HCT116 (cell line): ENCODE results near the gene SOD3. TPM values are rescaled to one million over a fixed set of nuclear protein-coding genes. Genes with fewer than 3 reads are reported as not detected.

ENCODE experiments used
- ATAC-seq: fragments of 200-7000 bp; cut with Tn5 transposase; 2 replicates; pipeline ENCODE4 v1.9.1; 2020; ENCODE audit warnings: mild to moderate bottlenecking, moderate library complexity
- BruUV-seq: library from RNA; stranded (reverse); fragments of 400-500 nt; replicated peaks from 2 replicates; lab custom pipeline; 2021; lab: Mats Ljungman, UMichigan
- CTCF ChIA-PET: fragments of 300-600 bp; sonication (Branson Sonifier 250); formaldehyde crosslinking; loops from one replicate; lab custom pipeline; 2021; ENCODE audit warnings: antibody characterized with exemption; lab: Charles Lee
- POLR2A ChIA-PET: fragments of 300-600, 350-600 bp; sonication (Branson Sonifier 250); formaldehyde crosslinking; loops from one replicate; lab custom pipeline; 2021; ENCODE audit warnings: antibody characterized with exemption; lab: Charles Lee
- RAD21 ChIA-PET, 2 experiments: fragments of 300-600 bp; sonication (Branson Sonifier 250); formaldehyde crosslinking; loops; one replicate each; lab custom pipeline; 2023; ENCODE audit warnings: low total read pairs in 2 of 2; ENCODE audit not compliant: uncharacterized antibody in 2 of 2, unreplicated experiment in 2 of 2, low non-redundant PET in 1 of 2; lab: Charles Lee
- DNase-seq: peaks from one replicate; pipeline ENCODE4 v3.0.0-alpha.2; 2010; ENCODE audit warnings: low read depth, low spot score
- H2AFZ ChIP-seq: fragments of 200-600 bp; shearing (Covaris generic), sonication (generic); 2 replicates; pipeline ENCODE4 v1.6.1; 2017; ENCODE audit warnings: low read depth, mixed run types, mixed read lengths, antibody characterized with exemption, low read length; ENCODE audit not compliant: poor library complexity, severe bottlenecking
- H3K27ac ChIP-seq: 2 replicates; pipeline ENCODE4 v1.5.1; 2012; ENCODE audit warnings: low read depth, low read length
- H3K27me3 ChIP-seq: fragments of 200-600 bp; sonication (generic); 2 replicates; pipeline ENCODE4 v1.6.1; 2016; ENCODE audit warnings: mixed run types, low read length, mixed read lengths; ENCODE audit not compliant: insufficient read depth
- H3K36me3 ChIP-seq, 2 experiments: fragments of 200-500 bp in 1 of 2; fragments of 200-600 bp in 1 of 2; sonication (Bioruptor generic) in 1 of 2; sonication (generic) in 1 of 2; 2 replicates each; pipeline versions ENCODE4 v1.5.1 to v1.6.1; 2014 to 2016; ENCODE audit warnings: low read length in 2 of 2, inconsistent platforms in 1 of 2, mixed read lengths in 1 of 2, mixed run types in 1 of 2; ENCODE audit not compliant: insufficient read depth in 2 of 2, control insufficient read depth in 1 of 2
- H3K4me1 ChIP-seq, 2 experiments: fragments of 200-600 bp in 1 of 2; sonication (generic) in 1 of 2; 2 replicates each; pipeline versions ENCODE4 v1.5.1 to v1.6.1; 2012 to 2017; ENCODE audit warnings: low read length in 2 of 2, inconsistent platforms in 1 of 2, mild to moderate bottlenecking in 1 of 2, mixed read lengths in 1 of 2, mixed run types in 1 of 2, moderate library complexity in 1 of 2; ENCODE audit not compliant: insufficient read depth in 2 of 2, control insufficient read depth in 1 of 2
- H3K4me2 ChIP-seq: fragments of 200-600 bp; sonication (generic); 2 replicates; pipeline ENCODE4 v1.6.1; 2017; ENCODE audit warnings: mixed run types, low read length, mixed read lengths
- H3K4me3 ChIP-seq, 2 experiments: fragments of 200-600 bp in 1 of 2; sonication (generic) in 1 of 2; replicated peaks in 1 of 2; 2 replicates each; pipeline ENCODE4 v1.5.1; 2011 to 2016; ENCODE audit warnings: low read length in 2 of 2, control low read depth in 1 of 2, low read depth in 1 of 2, mild to moderate bottlenecking in 1 of 2, mixed read lengths in 1 of 2, mixed run types in 1 of 2
- H3K79me2 ChIP-seq: fragments of 200-600 bp; sonication (generic); 2 replicates; pipeline ENCODE4 v1.6.1; 2017; ENCODE audit warnings: mild to moderate bottlenecking, mixed run types, low read length, moderate library complexity, mixed read lengths; ENCODE audit not compliant: insufficient read depth
- H3K9ac ChIP-seq: fragments of 200-600 bp; sonication (generic); 2 replicates; pipeline ENCODE4 v1.6.1; 2016; ENCODE audit warnings: low read length, mixed read lengths
- H3K9me2 ChIP-seq: fragments of 200-600 bp; sonication (generic), shearing (Covaris generic); 2 replicates; pipeline ENCODE4 v1.6.1; 2017; ENCODE audit warnings: mixed run types, mild to moderate bottlenecking, moderate library complexity; ENCODE audit not compliant: insufficient read depth
- H3K9me3 ChIP-seq, 2 experiments: fragments of 200-500 bp in 1 of 2; fragments of 200-600 bp in 1 of 2; sonication (Bioruptor generic) in 1 of 2; sonication (generic) in 1 of 2; 2 replicates each; pipeline ENCODE4 v1.6.1; 2014 to 2017; ENCODE audit warnings: low read length in 2 of 2, mixed read lengths in 2 of 2, inconsistent platforms in 1 of 2, low read depth in 1 of 2, mild to moderate bottlenecking in 1 of 2, mixed run types in 1 of 2, moderate library complexity in 1 of 2; ENCODE audit not compliant: control insufficient read depth in 1 of 2, insufficient read depth in 1 of 2
- H4K20me1 ChIP-seq: fragments of 200-600 bp; sonication (generic), shearing (Covaris generic); 2 replicates; pipeline ENCODE4 v1.6.1; 2017; ENCODE audit warnings: mixed run types, mild to moderate bottlenecking, moderate library complexity; ENCODE audit not compliant: insufficient read depth
- ATF3 ChIP-seq: IDR thresholded peaks from 2 replicates; pipeline ENCODE4 v1.6.1; 2012
- CEBPB ChIP-seq: IDR thresholded peaks from 2 replicates; pipeline ENCODE4 v1.6.1; 2012; ENCODE audit warnings: low read depth
- CTCF ChIP-seq, 3 experiments: fragments of 200-600 bp in 1 of 3; sonication (generic) in 1 of 3; IDR thresholded peaks in 2 of 3; conservative IDR thresholded peaks in 1 of 3; 2 replicates each; pipeline ENCODE4 v1.5.1; 2012 to 2017; ENCODE audit warnings: low read depth in 2 of 3, low read length in 2 of 3, antibody characterized with exemption in 1 of 3, borderline replicate concordance in 1 of 3, control low read depth in 1 of 3, mild to moderate bottlenecking in 1 of 3, mixed read lengths in 1 of 3, mixed run types in 1 of 3, moderate library complexity in 1 of 3; ENCODE audit not compliant: insufficient read depth in 1 of 3
- EGR1 ChIP-seq: IDR thresholded peaks from 2 replicates; pipeline ENCODE4 v1.6.1; 2012; ENCODE audit warnings: low read depth
- EZH2 ChIP-seq: fragments of 200-600 bp; sonication (generic); IDR thresholded peaks from 2 replicates; pipeline ENCODE4 v1.6.1; 2017; ENCODE audit warnings: antibody characterized with exemption, mixed run types
- EZH2phosphoT487 ChIP-seq: fragments of 200-600 bp; IDR thresholded peaks from 2 replicates; pipeline ENCODE4 v1.6.1; 2018; ENCODE audit warnings: antibody characterized with exemption, borderline replicate concordance
- FOSL1 ChIP-seq: IDR thresholded peaks from 2 replicates; pipeline ENCODE4 v1.6.1; 2012; ENCODE audit warnings: low read depth
- POLR2A ChIP-seq: IDR thresholded peaks from 2 replicates; pipeline ENCODE4 v1.7.0; 2011; ENCODE audit warnings: borderline replicate concordance; ENCODE audit not compliant: insufficient read depth, insufficient read length; ENCODE audit errors: extremely low read depth
- POLR2AphosphoS5 ChIP-seq: IDR thresholded peaks from 2 replicates; pipeline ENCODE4 v1.6.1; 2011; ENCODE audit warnings: mild to moderate bottlenecking, low read depth, low read length, moderate library complexity
- RAD21 ChIP-seq: IDR thresholded peaks from 2 replicates; pipeline ENCODE4 v1.6.1; 2012; ENCODE audit warnings: low read depth, mild to moderate bottlenecking
- SP1 ChIP-seq: IDR thresholded peaks from 2 replicates; pipeline ENCODE4 v1.6.1; 2012; ENCODE audit warnings: low read depth
- ZBTB33 ChIP-seq: IDR thresholded peaks from 2 replicates; pipeline ENCODE4 v1.6.1; 2011; ENCODE audit warnings: mild to moderate bottlenecking, low read length, moderate library complexity; ENCODE audit not compliant: insufficient replicate concordance; ENCODE audit errors: extremely low read depth
- ZNF274 ChIP-seq: fragments of 200-500 bp; sonication (Bioruptor generic); IDR thresholded peaks from 2 replicates; pipeline ENCODE4 v1.6.1; 2014; ENCODE audit warnings: mild to moderate bottlenecking, low read depth, low read length, inconsistent platforms
- intact Hi-C: fragments of 100-400 bp; cut with micrococcal nuclease; formaldehyde crosslinking; loops from 2 replicates; pipeline ENCODE4 v1.10.0; 2022
- total RNA-seq: library from RNA; stranded (reverse); gene quantifications from one replicate; pipeline ENCODE4 v1.2.1, GENCODE V29; 2021; ENCODE audit not compliant: unreplicated experiment

The SOD3 gene
- total RNA-seq, 1 experiment from 2014 or later = 0.25 TPM

- intact Hi-C loops = no loop called here
- Histone ChIP-seq H3K36me3 (no peaks in the 10 kb centered on the region), H2AFZ (no peak overlapping the region), H3K79me2 (no peaks in the 10 kb centered on the region), H3K9me3 (no peaks in the 10 kb centered on the region), H3K27me3 (no peaks in the 10 kb centered on the region), H4K20me1 (no peaks in the 10 kb centered on the region), H3K27ac (no peak overlapping the region), H3K9me2 (no peaks in the 10 kb centered on the region), H3K9ac (no peak overlapping the region), H3K4me1 (no peaks in the 10 kb centered on the region; a peak in 1 of 4 replicates), H3K4me2 (no peak overlapping the region)
- CTCF ChIA-PET = no interaction called here
- RAD21 ChIA-PET = no interaction called here
- ATAC-seq (no peak), DNase-seq (no peak)
- POLR2A ChIA-PET = no interaction called here
- TF ChIP-seq EZH2phosphoT487 (no peak), SP1 (0 out of 2 replicates have a peak, but pooled peaks have one; percentile 18)
- TF ChIP-seq, all 23 proteins: peak for 1
- no peak overlapping the region for H3K4me3 ChIP-seq
- BruUV-seq = no TSS peak
Measured at GRCh38 chr4:24840826-24841543, 45.6 kb downstream of the SOD3 start.

- Histone ChIP-seq H2AFZ (no peak overlapping the region), H3K9me2 (no peaks in the 10 kb centered on the region), H3K4me2 (no peak overlapping the region), H3K9ac (no peak overlapping the region), H3K27ac (no peak overlapping the region), H3K4me1 (no peaks in the 10 kb centered on the region; a peak in 1 of 4 replicates), H3K9me3 (no peaks in the 10 kb centered on the region), H3K4me3 (no peak overlapping the region), H3K79me2 (no peaks in the 10 kb centered on the region), H4K20me1 (no peaks in the 10 kb centered on the region), H3K36me3 (no peaks in the 10 kb centered on the region), H3K27me3 (no peaks in the 10 kb centered on the region)
- ChIA-PET POLR2A (no interaction called here), CTCF (no interaction called here), RAD21 (no interaction called here)
- BruUV-seq = no TSS peak
- no peak for ATAC-seq
- intact Hi-C loops = no loop called here
- no peak for DNase-seq
- TF ChIP-seq ATF3 (no peak), FOSL1 (no peak), EZH2 (no peak), POLR2AphosphoS5 (no peak), ZNF274 (no peak), RAD21 (no peak), EGR1 (no peak), SP1 (no peak), ZBTB33 (no peak), CEBPB (no peak), POLR2A (no peak), CTCF (IDR thresholded peaks at IDR 0.05 in 2 of 3, conservative IDR thresholded peaks at IDR 0.05 in 1 of 3; ENCODE audit: borderline replicate concordance in 1 of 3, insufficient read depth in 1 of 3, low read depth in 2 of 3, low read length in 2 of 3) (no peak)
Measured at GRCh38 chr4:24842356-24842755, 47.0 kb downstream of the SOD3 start.
